ENCODE results near the gene VTA1. TPM values are rescaled to one million over a fixed set of nuclear protein-coding genes. Genes with fewer than 3 reads are reported as not detected.

Gene VTA1
- total and polyA plus RNA-seq, 2 of the 8 experiments (the other 6 are each of a cell fraction or from before 2014, with no cell fraction given), result 63.6 to 67.0 TPM

- H3K79me2 ChIP-seq (ENCODE audit: control insufficient read depth in 1 of 2, insufficient read depth in 2 of 2, low read length in 2 of 2), result no peaks in the 10 kb centered on the region
- H3K14ac ChIP-seq (ENCODE audit: insufficient read length), result no peak overlapping the region
- no peak overlapping the region for H2BK12ac ChIP-seq (ENCODE audit: low read depth, low read length)
- 85% methylated on average over 1 of the region's 1 CpG; no CpG with 5 or more reads in 1 of the 2 experiments for WGBS, 2 experiments (ENCODE audit: extremely low coverage in 1 of 2, insufficient coverage in 1 of 2, insufficient read length in 1 of 2, insufficient replicate concordance in 2 of 2, low coverage in 1 of 2, low lambda C conversion rate in 2 of 2, missing lambda C conversion rate in 1 of 2)
- FAIRE-seq (no peak), DNase-seq (ENCODE audit: low read depth in 1 of 2, low spot score in 2 of 2) (no peak)
- no peak overlapping the region for H2BK5ac ChIP-seq (ENCODE audit: low read depth, low read length)
- no peaks in the 10 kb centered on the region for H3K9me3 ChIP-seq (ENCODE audit: insufficient read depth in 2 of 2, low read depth in 1 of 2, low read length in 1 of 2)
- no peak overlapping the region for H2BK120ac ChIP-seq (replicated peaks; ENCODE audit: low read depth, low read length)
- no peak overlapping the region for H3K18ac ChIP-seq (ENCODE audit: extremely low read depth, low read length)
- H2BK15ac ChIP-seq (ENCODE audit: low read length), result no peak overlapping the region
- no peak overlapping the region for H4K91ac ChIP-seq (replicated peaks; ENCODE audit: insufficient read length, low read length)
- H3K4ac ChIP-seq (replicated peaks; ENCODE audit: insufficient read length, low read depth, low read length), result no peak overlapping the region
- no peak overlapping the region for H4K5ac ChIP-seq (ENCODE audit: insufficient read length, low read depth, low read length)
- H4K20me1 ChIP-seq (replicated peaks in 1 of 2; ENCODE audit: control insufficient read depth in 1 of 2, insufficient read depth in 2 of 2, low read length in 2 of 2), result no peaks in the 10 kb centered on the region
- H3K36me3 ChIP-seq (ENCODE audit: control insufficient read depth in 2 of 4, insufficient read depth in 4 of 4, low read length in 3 of 4), result peaks cover 0 to 11% (median 0%) of the 10 kb centered on the region in 4 experiments; a peak in 2 of 8 replicates
- no peaks in the 10 kb centered on the region for H3K4me1 ChIP-seq (replicated peaks in 1 of 4; ENCODE audit: control insufficient read depth in 3 of 4, insufficient read depth in 4 of 4, low read length in 3 of 4)
- H3K27ac ChIP-seq (ENCODE audit: low read depth, low read length), result no peak overlapping the region
- no peak for TF ChIP-seq USF2 (IDR thresholded peaks at IDR 0.05; ENCODE audit: low read length)
- H3K23me2 ChIP-seq (ENCODE audit: low read depth, low read length), result no peaks in the 10 kb centered on the region
- CTCF ChIA-PET (ENCODE audit: partially characterized antibody), result interaction anchor here (1.0 to 5.0 kb wide), 8 partner anchors 9 to 143 kb away, joined by 3 to 35 read pairs (median 5); no protein-coding TSS in a partner anchor
- no peak overlapping the region for H3K9ac ChIP-seq (replicated peaks in 1 of 4; ENCODE audit: extremely low read depth in 1 of 4, low read depth in 3 of 4, low read length in 3 of 4)
- no peak overlapping the region for H2BK20ac ChIP-seq (ENCODE audit: low read length)
- H4K8ac ChIP-seq (ENCODE audit: extremely low read depth, insufficient read depth, low read length), result no peak overlapping the region
- no peak overlapping the region for H2AFZ ChIP-seq (ENCODE audit: low read length)
- H2AK5ac ChIP-seq (ENCODE audit: low read depth, low read length), result no peak overlapping the region
- POLR2A ChIA-PET (ENCODE audit: partially characterized antibody), result interaction anchor here (0.7 to 1.2 kb wide), 2 partner anchors 115 to 550 kb away, joined by 3 read pairs; partner anchors contain the start of gene ADGRG6
- no peak overlapping the region for H3K56ac ChIP-seq (replicated peaks; ENCODE audit: insufficient read length, low read depth, low read length)
- no peak overlapping the region for H3K4me2 ChIP-seq (ENCODE audit: insufficient read depth in 1 of 2, low read depth in 2 of 2, low read length in 2 of 2)
- no peak overlapping the region for H3K4me3 ChIP-seq (ENCODE audit: extremely low read depth in 1 of 4, insufficient read depth in 2 of 4, low read depth in 3 of 4, low read length in 4 of 4)
- H3K23ac ChIP-seq (ENCODE audit: insufficient read length), result no peak overlapping the region
- no peaks in the 10 kb centered on the region for H3K27me3 ChIP-seq (replicated peaks in 1 of 4; ENCODE audit: control insufficient read depth in 3 of 4, extremely low read depth in 1 of 4, insufficient read depth in 3 of 4, low read length in 3 of 4)
- no peaks in the 10 kb centered on the region for H3K79me1 ChIP-seq (ENCODE audit: low read depth, low read length)
Measured at GRCh38 chr6:142187209-142187608, 40.1 kb downstream of the VTA1 start.

Data from H1 (cell line).